Progenitor cell of endocrine pancreas (in vitro differentiated cells): Measurements from ENCODE around the gene CEP112. TPM values are rescaled to one million over a fixed set of nuclear protein-coding genes. Genes with fewer than 3 reads are reported as not detected.

Experiments
- DNase-seq: peaks from one replicate; pipeline ENCODE4 v3.0.0; 2021; ENCODE audit warnings: low spot score; ENCODE audit not compliant: unreplicated experiment
- H3K27ac Mint-ChIP-seq: 2 replicates; pipeline ENCODE4 v1.8.0; 2021; ENCODE audit warnings: mild to moderate bottlenecking, moderate library complexity, mixed read lengths
- H3K27me3 Mint-ChIP-seq: 2 replicates; pipeline ENCODE4 v1.8.0; 2021; ENCODE audit warnings: mixed read lengths
- H3K36me3 Mint-ChIP-seq: 2 replicates; pipeline ENCODE4 v1.8.0; 2022; ENCODE audit warnings: mixed read lengths; ENCODE audit not compliant: insufficient read depth
- H3K4me1 Mint-ChIP-seq: 2 replicates; pipeline ENCODE4 v1.8.0; 2021; ENCODE audit warnings: low read depth, mixed read lengths
- H3K4me3 Mint-ChIP-seq: 2 replicates; pipeline ENCODE4 v1.8.0; 2021; ENCODE audit warnings: low read depth, mild to moderate bottlenecking, moderate library complexity, mixed read lengths
- H3K9me3 Mint-ChIP-seq: 2 replicates; pipeline ENCODE4 v1.8.0; 2021; ENCODE audit warnings: low read depth, mixed read lengths
- total RNA-seq: library from RNA; stranded (reverse); gene quantifications from 2 replicates; pipeline ENCODE4 v1.2.1, GENCODE V29; 2021
- TF ChIP-seq, protein P1 (sequence below): fragments of 200-600 bp; sonication (generic); IDR thresholded peaks from one replicate; pipeline ENCODE4 v1.5.0; 2021; ENCODE audit warnings: antibody characterized with exemption, mild to moderate bottlenecking; ENCODE audit not compliant: unreplicated experiment

CEP112 gene
- total RNA-seq, 1 donor from 2014 or later, result 24.3 TPM

DNA sequence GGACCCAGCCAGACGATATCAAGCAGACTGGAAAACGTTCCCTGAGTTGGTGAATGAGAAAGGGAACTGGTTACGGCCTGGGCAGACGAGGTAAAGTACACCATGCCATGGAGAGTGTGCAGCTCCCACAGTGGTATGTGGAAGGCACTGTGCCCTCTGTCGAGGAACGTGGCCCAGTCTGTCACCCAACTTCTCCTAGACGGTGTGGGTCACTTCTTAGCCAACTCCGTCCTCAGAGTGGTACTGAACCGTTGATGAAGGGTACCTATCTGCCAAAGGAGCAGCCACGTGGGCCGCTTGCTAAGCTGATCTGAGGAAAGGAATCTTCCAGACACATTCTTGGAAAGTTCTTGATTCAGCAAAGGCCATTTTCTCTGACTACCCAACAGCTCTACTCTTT lies 574.4 kb downstream of the CEP112 start:
- H3K4me3 Mint-ChIP-seq, result no peak overlapping the region
- DNase-seq, result no peak
- H3K27ac Mint-ChIP-seq, result no peak overlapping the region
- TF ChIP-seq, protein P1, sequence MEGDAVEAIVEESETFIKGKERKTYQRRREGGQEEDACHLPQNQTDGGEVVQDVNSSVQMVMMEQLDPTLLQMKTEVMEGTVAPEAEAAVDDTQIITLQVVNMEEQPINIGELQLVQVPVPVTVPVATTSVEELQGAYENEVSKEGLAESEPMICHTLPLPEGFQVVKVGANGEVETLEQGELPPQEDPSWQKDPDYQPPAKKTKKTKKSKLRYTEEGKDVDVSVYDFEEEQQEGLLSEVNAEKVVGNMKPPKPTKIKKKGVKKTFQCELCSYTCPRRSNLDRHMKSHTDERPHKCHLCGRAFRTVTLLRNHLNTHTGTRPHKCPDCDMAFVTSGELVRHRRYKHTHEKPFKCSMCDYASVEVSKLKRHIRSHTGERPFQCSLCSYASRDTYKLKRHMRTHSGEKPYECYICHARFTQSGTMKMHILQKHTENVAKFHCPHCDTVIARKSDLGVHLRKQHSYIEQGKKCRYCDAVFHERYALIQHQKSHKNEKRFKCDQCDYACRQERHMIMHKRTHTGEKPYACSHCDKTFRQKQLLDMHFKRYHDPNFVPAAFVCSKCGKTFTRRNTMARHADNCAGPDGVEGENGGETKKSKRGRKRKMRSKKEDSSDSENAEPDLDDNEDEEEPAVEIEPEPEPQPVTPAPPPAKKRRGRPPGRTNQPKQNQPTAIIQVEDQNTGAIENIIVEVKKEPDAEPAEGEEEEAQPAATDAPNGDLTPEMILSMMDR, result no peak
- H3K36me3 Mint-ChIP-seq, result no peaks in the 10 kb centered on the region
- no peaks in the 10 kb centered on the region for H3K9me3 Mint-ChIP-seq
- no peaks in the 10 kb centered on the region for H3K27me3 Mint-ChIP-seq
- no peaks in the 10 kb centered on the region for H3K4me1 Mint-ChIP-seq

DNA sequence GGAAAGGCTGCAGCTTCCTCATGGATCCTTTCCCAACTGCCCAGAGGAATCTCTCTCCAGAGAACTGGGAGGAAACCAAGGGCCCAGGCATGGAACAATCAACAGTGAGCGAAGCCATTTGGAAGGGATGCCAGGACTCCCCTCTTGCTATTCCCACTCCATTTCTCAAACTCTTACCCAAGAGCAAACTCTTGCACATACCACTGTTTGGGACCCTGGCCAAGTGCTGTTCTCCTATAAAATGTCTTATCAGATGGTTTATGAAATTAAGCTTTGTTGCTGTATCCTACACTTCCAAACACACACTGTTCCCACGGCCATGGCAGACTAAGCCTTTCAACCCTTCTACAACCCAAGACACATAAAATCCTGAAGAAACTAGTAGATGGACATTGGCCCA lies 582.2 kb downstream of the CEP112 start:
- no peak overlapping the region for H3K27ac Mint-ChIP-seq
- DNase-seq, result no peak
- no peaks in the 10 kb centered on the region for H3K27me3 Mint-ChIP-seq

DNA sequence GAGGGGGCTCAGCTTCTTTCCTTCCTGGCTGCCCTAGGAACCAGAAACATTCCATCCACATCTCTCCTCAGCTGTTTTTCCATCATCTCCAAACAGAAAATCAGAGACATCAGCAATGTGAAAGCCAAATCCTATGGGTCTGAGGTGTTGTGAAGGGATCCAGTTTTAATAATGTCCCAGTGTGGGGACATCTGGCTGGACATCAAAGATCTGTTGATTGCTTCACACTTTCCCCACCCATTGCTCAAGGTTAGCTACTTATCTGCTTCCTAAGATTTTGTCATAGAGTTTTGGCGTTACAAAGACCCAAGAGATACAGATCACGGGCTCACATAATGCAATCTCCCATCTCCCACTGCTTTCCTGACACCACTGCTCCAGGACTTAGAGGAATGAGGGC lies 582.6 kb downstream of the CEP112 start:
- H3K27ac Mint-ChIP-seq, result no peak overlapping the region

More for the DNA sequence above, 582.2 kb downstream of the CEP112 start:
- Mint-ChIP-seq H3K4me1 (no peaks in the 10 kb centered on the region), H3K36me3 (no peaks in the 10 kb centered on the region), H3K4me3 (no peak overlapping the region), H3K9me3 (no peaks in the 10 kb centered on the region)
- TF ChIP-seq, protein P1, result no peak

DNA sequence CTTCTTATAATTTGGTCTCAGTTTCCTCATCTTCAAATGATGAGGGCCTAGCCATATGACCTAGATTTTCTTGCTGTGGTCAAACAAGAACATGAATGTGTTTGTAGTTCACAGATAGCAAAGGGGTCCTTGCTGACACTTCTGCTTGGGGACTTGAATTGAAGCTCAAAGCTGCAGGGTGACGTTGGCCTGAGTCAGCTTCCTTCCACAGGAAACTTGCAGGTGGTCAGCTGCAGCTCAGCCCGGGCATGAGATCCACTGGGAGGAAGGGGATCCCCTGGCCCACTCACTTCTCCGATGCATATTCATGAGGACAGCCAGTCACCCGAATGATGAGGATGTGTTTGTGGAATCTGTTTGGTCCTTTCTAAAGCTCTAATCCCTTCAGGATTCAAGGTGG lies 587.9 kb downstream of the CEP112 start:
- Mint-ChIP-seq H3K27me3 (no peaks in the 10 kb centered on the region), H3K4me1 (peaks cover 5% of the 10 kb centered on the region), H3K36me3 (no peaks in the 10 kb centered on the region), H3K27ac (no peak overlapping the region), H3K9me3 (no peaks in the 10 kb centered on the region), H3K4me3 (no peak overlapping the region)
- no peak for DNase-seq
- TF ChIP-seq, protein P1, result no peak

More for the DNA sequence above, 582.6 kb downstream of the CEP112 start:
- Mint-ChIP-seq H3K36me3 (no peaks in the 10 kb centered on the region), H3K4me3 (no peak overlapping the region), H3K4me1 (no peaks in the 10 kb centered on the region), H3K9me3 (no peaks in the 10 kb centered on the region), H3K27me3 (no peaks in the 10 kb centered on the region)
- TF ChIP-seq, protein P1, result no peak
- no peak for DNase-seq

DNA sequence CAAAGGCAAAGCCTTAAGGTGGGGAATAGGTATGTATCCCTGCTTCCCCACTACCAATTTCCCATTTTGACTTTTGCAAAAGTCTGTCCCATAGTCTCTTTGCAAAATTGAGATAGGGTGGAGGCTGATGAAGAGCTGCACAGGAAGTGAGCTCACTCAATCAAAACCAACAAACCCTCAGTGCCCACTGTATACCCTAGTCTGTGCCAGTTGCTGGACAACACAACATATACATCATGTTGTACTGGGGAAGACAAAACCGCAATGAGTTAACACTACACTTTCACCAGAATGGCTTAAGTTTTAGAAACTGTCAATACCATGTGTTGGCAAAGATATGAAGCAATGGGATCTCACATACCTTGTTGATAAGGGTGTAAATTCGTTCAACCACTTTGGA lies 590.1 kb downstream of the CEP112 start:
- Mint-ChIP-seq H3K27ac (no peak overlapping the region), H3K4me1 (peaks cover 5% of the 10 kb centered on the region)

More for the DNA sequence above, 590.1 kb downstream of the CEP112 start:
- H3K27me3 Mint-ChIP-seq, result no peaks in the 10 kb centered on the region
- no peak overlapping the region for H3K4me3 Mint-ChIP-seq
- TF ChIP-seq, protein P1, result no peak
- H3K9me3 Mint-ChIP-seq, result no peaks in the 10 kb centered on the region
- no peak for DNase-seq
- no peaks in the 10 kb centered on the region for H3K36me3 Mint-ChIP-seq
